Loucy (cell line): ENCODE results near the gene HDAC11.

Source experiments
- H2AFZ ChIP-seq: fragments of 200-600 bp; sonication (generic); 2 replicates; pipeline ENCODE4 v1.6.0; 2016; ENCODE audit warnings: antibody characterized with exemption, mild to moderate bottlenecking, low read length, moderate library complexity
- H3F3A ChIP-seq: fragments of 200-600 bp; 2 replicates; pipeline ENCODE4 v1.6.0; 2016; ENCODE audit warnings: antibody characterized with exemption, low read depth, mild to moderate bottlenecking
- H3K27me3 ChIP-seq: fragments of 200-600 bp; sonication (generic); 2 replicates; pipeline ENCODE4 v1.6.1; 2014; ENCODE audit warnings: low read length, mild to moderate bottlenecking; ENCODE audit not compliant: insufficient read depth, poor library complexity, severe bottlenecking
- H3K36me3 ChIP-seq: fragments of 200-600 bp; sonication (generic); 2 replicates; pipeline ENCODE4 v1.6.1; 2016; ENCODE audit warnings: low read length; ENCODE audit not compliant: insufficient read depth
- H3K4me1 ChIP-seq: fragments of 200-600 bp; sonication (generic); 2 replicates; pipeline ENCODE4 v1.5.1; 2014; ENCODE audit warnings: low read length, mild to moderate bottlenecking; ENCODE audit not compliant: insufficient read depth, poor library complexity, severe bottlenecking
- H3K4me2 ChIP-seq: fragments of 200-600 bp; sonication (generic); 2 replicates; pipeline ENCODE4 v1.6.0; 2014; ENCODE audit warnings: antibody characterized with exemption, low read length, low read depth, mild to moderate bottlenecking; ENCODE audit not compliant: poor library complexity, severe bottlenecking
- H3K4me3 ChIP-seq: fragments of 200-600 bp; sonication (generic); 2 replicates; pipeline ENCODE4 v1.5.1; 2014; ENCODE audit warnings: low read length, mild to moderate bottlenecking, mixed read lengths; ENCODE audit not compliant: poor library complexity, severe bottlenecking
- H3K79me2 ChIP-seq: fragments of 200-600 bp; sonication (generic); 2 replicates; pipeline ENCODE4 v1.6.1; 2014; ENCODE audit warnings: low read length; ENCODE audit not compliant: insufficient read depth
- H3K9ac ChIP-seq: fragments of 200-600 bp; sonication (generic); 2 replicates; pipeline ENCODE4 v1.6.0; 2014; ENCODE audit warnings: mild to moderate bottlenecking, low read depth, low read length, moderate library complexity; ENCODE audit not compliant: poor library complexity, severe bottlenecking
- H3K9me2 ChIP-seq: fragments of 200-600 bp; sonication (generic); replicated peaks from 2 replicates; pipeline ENCODE4 v1.6.1; 2016; ENCODE audit warnings: low read depth, low read length, mixed read lengths
- H3K9me3 ChIP-seq: fragments of 200-600 bp; sonication (generic); 2 replicates; pipeline ENCODE4 v1.6.1; 2014; ENCODE audit warnings: mild to moderate bottlenecking, antibody characterized with exemption, low read length, low read depth; ENCODE audit not compliant: insufficient read depth
- H4K20me1 ChIP-seq: fragments of 200-600 bp; sonication (generic); 2 replicates; pipeline ENCODE4 v1.6.0; 2014; ENCODE audit warnings: antibody characterized with exemption, low read length, mild to moderate bottlenecking; ENCODE audit not compliant: insufficient read depth, poor library complexity, severe bottlenecking
- EZH2phosphoT487 ChIP-seq: fragments of 200-600 bp; IDR thresholded peaks from 2 replicates; pipeline ENCODE4 v1.6.1; 2018; ENCODE audit warnings: antibody characterized with exemption, mild to moderate bottlenecking, moderate library complexity, borderline replicate concordance
- TF ChIP-seq, protein P1 (sequence below): fragments of 200-600 bp; sonication (generic); conservative IDR thresholded peaks from 2 replicates; pipeline ENCODE4 v1.5.1; 2014; ENCODE audit warnings: mild to moderate bottlenecking, antibody characterized with exemption, low read length

Gene HDAC11

GRCh38 chr3:13493867-13494441 lies 13.8 kb downstream of the HDAC11 start:
- peaks cover 4% of the 10 kb centered on the region for H3K4me1 ChIP-seq
- H3K9me2 ChIP-seq = no peaks in the 10 kb centered on the region
- H3K4me3 ChIP-seq = no peak overlapping the region
- no peaks in the 10 kb centered on the region for H3F3A ChIP-seq
- H3K79me2 ChIP-seq = no peaks in the 10 kb centered on the region
- H3K4me2 ChIP-seq = no peak overlapping the region
- no peak overlapping the region for H2AFZ ChIP-seq
- no peaks in the 10 kb centered on the region for H3K27me3 ChIP-seq
- no peaks in the 10 kb centered on the region for H4K20me1 ChIP-seq
- H3K36me3 ChIP-seq = no peaks in the 10 kb centered on the region
- H3K9me3 ChIP-seq = no peaks in the 10 kb centered on the region
- H3K9ac ChIP-seq = no peak overlapping the region
- TF ChIP-seq EZH2phosphoT487 = no peak
- TF ChIP-seq, protein P1, sequence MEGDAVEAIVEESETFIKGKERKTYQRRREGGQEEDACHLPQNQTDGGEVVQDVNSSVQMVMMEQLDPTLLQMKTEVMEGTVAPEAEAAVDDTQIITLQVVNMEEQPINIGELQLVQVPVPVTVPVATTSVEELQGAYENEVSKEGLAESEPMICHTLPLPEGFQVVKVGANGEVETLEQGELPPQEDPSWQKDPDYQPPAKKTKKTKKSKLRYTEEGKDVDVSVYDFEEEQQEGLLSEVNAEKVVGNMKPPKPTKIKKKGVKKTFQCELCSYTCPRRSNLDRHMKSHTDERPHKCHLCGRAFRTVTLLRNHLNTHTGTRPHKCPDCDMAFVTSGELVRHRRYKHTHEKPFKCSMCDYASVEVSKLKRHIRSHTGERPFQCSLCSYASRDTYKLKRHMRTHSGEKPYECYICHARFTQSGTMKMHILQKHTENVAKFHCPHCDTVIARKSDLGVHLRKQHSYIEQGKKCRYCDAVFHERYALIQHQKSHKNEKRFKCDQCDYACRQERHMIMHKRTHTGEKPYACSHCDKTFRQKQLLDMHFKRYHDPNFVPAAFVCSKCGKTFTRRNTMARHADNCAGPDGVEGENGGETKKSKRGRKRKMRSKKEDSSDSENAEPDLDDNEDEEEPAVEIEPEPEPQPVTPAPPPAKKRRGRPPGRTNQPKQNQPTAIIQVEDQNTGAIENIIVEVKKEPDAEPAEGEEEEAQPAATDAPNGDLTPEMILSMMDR = no peak

GRCh38 chr3:13494463-13495350 lies 14.6 kb downstream of the HDAC11 start:
- Histone ChIP-seq H3K9me2 (no peaks in the 10 kb centered on the region), H3K79me2 (no peaks in the 10 kb centered on the region), H3K4me2 (no peak overlapping the region), H3K4me3 (no peak overlapping the region), H4K20me1 (no peaks in the 10 kb centered on the region), H3F3A (no peaks in the 10 kb centered on the region), H3K36me3 (no peaks in the 10 kb centered on the region), H3K9me3 (no peaks in the 10 kb centered on the region), H2AFZ (no peak overlapping the region), H3K4me1 (peaks cover 4% of the 10 kb centered on the region), H3K27me3 (no peaks in the 10 kb centered on the region), H3K9ac (no peak overlapping the region)
- no peak for TF ChIP-seq EZH2phosphoT487
- TF ChIP-seq, protein P1 = peak; percentile 57

GRCh38 chr3:13495351-13495813 lies 15.3 kb downstream of the HDAC11 start:
- H3K4me2 ChIP-seq = no peak overlapping the region
- no peaks in the 10 kb centered on the region for H3K79me2 ChIP-seq
- no peak overlapping the region for H3K9ac ChIP-seq

More at GRCh38 chr3:13495351-13495813, 15.3 kb downstream of the HDAC11 start:
- Histone ChIP-seq H3K4me1 (peaks cover 4% of the 10 kb centered on the region), H2AFZ (no peak overlapping the region), H3K9me3 (no peaks in the 10 kb centered on the region), H3K9me2 (no peaks in the 10 kb centered on the region), H3K4me3 (no peak overlapping the region), H3K27me3 (no peaks in the 10 kb centered on the region), H3K36me3 (no peaks in the 10 kb centered on the region), H4K20me1 (no peaks in the 10 kb centered on the region), H3F3A (no peaks in the 10 kb centered on the region)
- TF ChIP-seq EZH2phosphoT487 = no peak
- TF ChIP-seq, protein P1 = no peak
